Activated CD4-positive, alpha-beta memory T cell treated with anti-CD3 and anti-CD28 coated beads, Interleukin-2, amount 10 ng/mL, durations not matched to agents 7 days and 5 days (primary cell): ENCODE results near the gene CDC45. TPM values are rescaled to one million over a fixed set of nuclear protein-coding genes. Genes with fewer than 3 reads are reported as not detected.
"Not testable (repeated sequence)": the region's sequence is repeated elsewhere in the genome, so short reads cannot be mapped to it uniquely, and the experiment has no call there.

Source experiments
- CTCF ChIA-PET: fragments of 350-600 bp; sonication (Branson Sonifier 250); formaldehyde crosslinking; loops from one replicate; lab custom pipeline; 2021; ENCODE audit warnings: antibody characterized with exemption, inconsistent platforms; lab: Charles Lee
- POLR2A ChIA-PET: fragments of 350-600 bp; sonication (Branson Sonifier 250); formaldehyde crosslinking; loops from one replicate; lab custom pipeline; 2021; ENCODE audit warnings: antibody characterized with exemption; lab: Charles Lee
- DNase-seq: peaks from one replicate; pipeline ENCODE4 v3.0.0-alpha.2; 2020
- H3K27ac Mint-ChIP-seq: one replicate; pipeline ENCODE4 v1.8.0; 2021; ENCODE audit warnings: mild to moderate bottlenecking, mixed read lengths
- H3K27me3 Mint-ChIP-seq: one replicate; pipeline ENCODE4 v1.8.0; 2021; ENCODE audit warnings: mixed read lengths
- H3K36me3 Mint-ChIP-seq: one replicate; pipeline ENCODE4 v1.8.0; 2021; ENCODE audit warnings: low read depth, mixed read lengths
- H3K4me1 Mint-ChIP-seq: one replicate; pipeline ENCODE4 v1.8.0; 2021; ENCODE audit warnings: mixed read lengths
- H3K4me3 Mint-ChIP-seq: one replicate; pipeline ENCODE4 v1.8.0; 2021; ENCODE audit warnings: mild to moderate bottlenecking, mixed read lengths
- H3K9me3 Mint-ChIP-seq: one replicate; pipeline ENCODE4 v1.8.0; 2021; ENCODE audit warnings: mixed read lengths
- total RNA-seq, 2 experiments: library from RNA; stranded (reverse); gene quantifications; one replicate each; pipeline ENCODE4 v1.2.3, GENCODE V29; 2021

CDC45 gene
- total RNA-seq, 2 experiments from 2014 or later = 53.2 to 56.2 TPM

- peak; percentile 30 for DNase-seq
- POLR2A ChIA-PET = interaction anchor here (1.1 to 1.4 kb wide), 3 partner anchors 8 to 45 kb away, joined by 3 to 4 read pairs (median 3); no protein-coding TSS in a partner anchor
- H3K27ac Mint-ChIP-seq = no peak overlapping the region
- peaks cover 10% of the 10 kb centered on the region for H3K36me3 Mint-ChIP-seq
- H3K4me3 Mint-ChIP-seq = peak overlapping the region; percentile 46
- CTCF ChIA-PET = no interaction called here
- no peaks in the 10 kb centered on the region for H3K9me3 Mint-ChIP-seq
- H3K4me1 Mint-ChIP-seq = peaks cover 16% of the 10 kb centered on the region
- H3K27me3 Mint-ChIP-seq = peaks cover 32% of the 10 kb centered on the region
Observed at GRCh38 chr22:19523240-19524169, 43.8 kb downstream of the CDC45 start.

GRCh38 chr22:19524170-19525115 is 44.7 kb downstream of the CDC45 start, which contains the start of gene CLDN5:
TSS of gene CLDN5 (minus strand) at chr22:19524410. CDS start at chr22:19524255, 155 bp downstream.
- H3K4me3 Mint-ChIP-seq = peak within 1 kb of the TSS; percentile 46
- peaks cover 16% of the 10 kb centered on the region for H3K4me1 Mint-ChIP-seq
- no peak within 1 kb of the TSS for H3K27ac Mint-ChIP-seq
- H3K36me3 Mint-ChIP-seq = peaks cover 8% of the 10 kb centered on the region
- DNase-seq = no peak
- POLR2A ChIA-PET = interaction anchor here (1.1 to 1.4 kb wide), 3 partner anchors 9 to 44 kb away, joined by 3 to 4 read pairs (median 3); no protein-coding TSS in a partner anchor
- H3K27me3 Mint-ChIP-seq = peaks cover 32% of the 10 kb centered on the region
- H3K9me3 Mint-ChIP-seq = no peaks in the 10 kb centered on the region
- CTCF ChIA-PET = no interaction called here

- Mint-ChIP-seq H3K27me3 (peaks cover 32% of the 10 kb centered on the region), H3K36me3 (peaks cover 8% of the 10 kb centered on the region), H3K9me3 (no peaks in the 10 kb centered on the region), H3K27ac (no peak overlapping the region), H3K4me1 (peaks cover 16% of the 10 kb centered on the region), H3K4me3 (no peak overlapping the region)
- ChIA-PET POLR2A (no interaction called here), CTCF (no interaction called here)
- no peak for DNase-seq
Observed at GRCh38 chr22:19525116-19525660, 45.5 kb downstream of the CDC45 start.

- peaks cover 5% of the 10 kb centered on the region for H3K36me3 Mint-ChIP-seq
- peaks cover 16% of the 10 kb centered on the region for H3K4me1 Mint-ChIP-seq
- H3K4me3 Mint-ChIP-seq = no peak overlapping the region
- H3K27ac Mint-ChIP-seq = no peak overlapping the region
- peaks cover 32% of the 10 kb centered on the region for H3K27me3 Mint-ChIP-seq
- H3K9me3 Mint-ChIP-seq = no peaks in the 10 kb centered on the region
- ChIA-PET CTCF (no interaction called here), POLR2A (no interaction called here)
- no peak for DNase-seq
Observed at GRCh38 chr22:19525666-19526065, 45.9 kb downstream of the CDC45 start.

GRCh38 chr22:19526076-19526701 is 46.5 kb downstream of the CDC45 start:
- POLR2A ChIA-PET = no interaction called here
- no peak for DNase-seq
- H3K4me1 Mint-ChIP-seq = peaks cover 16% of the 10 kb centered on the region
- no peak overlapping the region for H3K27ac Mint-ChIP-seq
- CTCF ChIA-PET = no interaction called here
- no peaks in the 10 kb centered on the region for H3K9me3 Mint-ChIP-seq
- H3K4me3 Mint-ChIP-seq = no peak overlapping the region
- H3K27me3 Mint-ChIP-seq = peaks cover 34% of the 10 kb centered on the region
- peaks cover 4% of the 10 kb centered on the region for H3K36me3 Mint-ChIP-seq

- CTCF ChIA-PET = no interaction called here
- H3K9me3 Mint-ChIP-seq = no peaks in the 10 kb centered on the region
- peaks cover 34% of the 10 kb centered on the region for H3K27me3 Mint-ChIP-seq
- H3K4me1 Mint-ChIP-seq = peaks cover 16% of the 10 kb centered on the region
- DNase-seq = no peak
- H3K4me3 Mint-ChIP-seq = no peak overlapping the region
- POLR2A ChIA-PET = no interaction called here
- no peak overlapping the region for H3K27ac Mint-ChIP-seq
- H3K36me3 Mint-ChIP-seq = peaks cover 3% of the 10 kb centered on the region
Observed at GRCh38 chr22:19526702-19527111, 47.0 kb downstream of the CDC45 start.

- ChIA-PET CTCF (no interaction called here), POLR2A (no interaction called here)
- no peaks in the 10 kb centered on the region for H3K36me3 Mint-ChIP-seq
Observed at GRCh38 chr22:19527321-19527721, 47.6 kb downstream of the CDC45 start.

GRCh38 chr22:19527861-19528417 is 48.2 kb downstream of the CDC45 start:
- Mint-ChIP-seq H3K36me3 (no peaks in the 10 kb centered on the region), H3K27ac (no peak overlapping the region), H3K9me3 (no peaks in the 10 kb centered on the region), H3K4me3 (no peak overlapping the region), H3K27me3 (peaks cover 33% of the 10 kb centered on the region), H3K4me1 (peaks cover 13% of the 10 kb centered on the region)
- no peak for DNase-seq
- ChIA-PET CTCF (no interaction called here), POLR2A (no interaction called here)

More at GRCh38 chr22:19527321-19527721, 47.6 kb downstream of the CDC45 start:
- no peaks in the 10 kb centered on the region for H3K9me3 Mint-ChIP-seq
- H3K27me3 Mint-ChIP-seq = peaks cover 34% of the 10 kb centered on the region
- no peak overlapping the region for H3K27ac Mint-ChIP-seq
- H3K4me3 Mint-ChIP-seq = no peak overlapping the region
- H3K4me1 Mint-ChIP-seq = peaks cover 16% of the 10 kb centered on the region
- DNase-seq = no peak

GRCh38 chr22:19529811-19530210 is 50.1 kb downstream of the CDC45 start:
- no peak overlapping the region for H3K4me3 Mint-ChIP-seq
- peaks cover 3% of the 10 kb centered on the region for H3K4me1 Mint-ChIP-seq
- H3K27ac Mint-ChIP-seq = no peak overlapping the region
- DNase-seq = no peak
- H3K27me3 Mint-ChIP-seq = peaks cover 27% of the 10 kb centered on the region
- no peaks in the 10 kb centered on the region for H3K36me3 Mint-ChIP-seq
- ChIA-PET POLR2A (no interaction called here), CTCF (no interaction called here)
- H3K9me3 Mint-ChIP-seq = no peaks in the 10 kb centered on the region

- peaks cover 24% of the 10 kb centered on the region for H3K27me3 Mint-ChIP-seq
- DNase-seq = no peak
- no peaks in the 10 kb centered on the region for H3K4me1 Mint-ChIP-seq
- H3K4me3 Mint-ChIP-seq = no peak overlapping the region
- no peak overlapping the region for H3K27ac Mint-ChIP-seq
- no peaks in the 10 kb centered on the region for H3K36me3 Mint-ChIP-seq
- no peaks in the 10 kb centered on the region for H3K9me3 Mint-ChIP-seq
- ChIA-PET POLR2A (no interaction called here), CTCF (no interaction called here)
Observed at GRCh38 chr22:19530751-19531150, 51.0 kb downstream of the CDC45 start.

- H3K4me1 Mint-ChIP-seq, POLR2A ChIA-PET, H3K27ac Mint-ChIP-seq, H3K36me3 Mint-ChIP-seq, H3K4me3 Mint-ChIP-seq, CTCF ChIA-PET, H3K9me3 Mint-ChIP-seq, DNase-seq: not testable (repeated sequence)
- peaks cover 19% of the 10 kb centered on the region for H3K27me3 Mint-ChIP-seq
Observed at GRCh38 chr22:19531327-19531726, 51.6 kb downstream of the CDC45 start.

- H3K9me3 Mint-ChIP-seq = no peaks in the 10 kb centered on the region
- POLR2A ChIA-PET = no interaction called here
- no peak for DNase-seq
- no peak overlapping the region for H3K4me3 Mint-ChIP-seq
- no peak overlapping the region for H3K27ac Mint-ChIP-seq
- peaks cover 17% of the 10 kb centered on the region for H3K27me3 Mint-ChIP-seq
- CTCF ChIA-PET = no interaction called here
- no peaks in the 10 kb centered on the region for H3K4me1 Mint-ChIP-seq
- no peaks in the 10 kb centered on the region for H3K36me3 Mint-ChIP-seq
Observed at GRCh38 chr22:19533049-19533626, 53.4 kb downstream of the CDC45 start.
